GM19035 (cell line): ENCODE results near the gene GALNT17.

Experiments used
- ATAC-seq: cut with Tn5 transposase; IDR thresholded peaks from one replicate; pipeline ENCODE4 v1.9.1; 2021; ENCODE audit not compliant: unreplicated experiment

GALNT17 gene

DNA sequence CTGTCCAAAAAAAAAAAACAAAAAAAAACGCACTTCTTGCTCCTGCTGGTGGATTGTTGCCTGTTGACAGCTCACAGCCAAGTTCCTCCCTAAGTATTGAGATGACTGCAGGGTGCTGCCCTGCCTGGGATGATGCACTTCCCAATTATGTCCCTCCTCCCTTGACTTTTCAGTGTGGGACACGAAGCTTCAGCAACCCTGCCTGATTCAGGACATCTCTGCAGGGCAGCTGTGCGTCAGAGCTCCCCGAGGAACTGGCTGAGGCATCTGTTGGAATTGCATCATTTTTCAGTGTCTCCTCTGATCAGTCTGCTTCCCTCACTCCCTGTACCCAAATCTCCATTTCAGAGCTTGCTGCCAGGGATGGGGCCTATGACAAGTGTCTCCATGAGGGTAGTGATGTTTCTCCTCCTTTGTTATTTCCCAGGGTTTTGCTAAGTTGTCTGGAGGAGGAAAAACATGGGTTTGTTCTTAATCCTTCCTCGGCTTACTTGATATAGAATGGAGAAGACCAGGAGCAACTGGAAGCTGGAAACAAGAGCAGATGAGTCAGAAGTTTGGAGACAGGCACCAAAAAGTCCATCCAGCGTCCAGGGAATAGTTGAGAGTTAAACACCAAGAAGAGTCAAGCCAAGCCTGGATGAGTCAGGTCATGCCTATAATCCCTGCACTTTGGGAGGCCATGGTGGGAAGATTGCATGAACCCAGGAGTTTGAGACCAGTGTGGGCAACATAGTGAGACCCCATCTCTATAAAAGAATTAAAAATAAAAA, 355.1 kb downstream of the GALNT17 start:
- ATAC-seq = no peak

DNA sequence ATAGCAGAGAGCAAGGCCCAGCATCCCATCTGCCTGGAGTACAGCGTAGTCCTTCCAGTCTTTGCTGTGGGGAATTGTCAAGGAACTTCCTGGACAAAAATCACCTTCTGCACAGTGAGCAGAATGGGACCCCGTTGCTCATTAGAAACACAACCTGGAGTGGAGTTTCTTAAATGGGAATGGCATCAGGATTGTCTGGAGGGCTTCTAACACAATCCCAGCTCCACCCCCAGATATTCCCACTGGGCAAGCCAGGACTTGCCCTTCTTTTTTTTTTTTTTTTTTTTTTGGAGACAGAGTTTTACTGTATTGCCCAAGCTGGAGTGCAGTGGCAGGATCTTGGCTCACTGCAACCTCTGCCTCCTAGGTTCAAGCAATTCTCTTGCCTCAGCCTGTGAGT, 356.4 kb downstream of the GALNT17 start:
- ATAC-seq = no peak

- ATAC-seq = no peak
These were observed 359.4 kb downstream of the GALNT17 start for GRCh38 chr7:71491336-71491735.

DNA sequence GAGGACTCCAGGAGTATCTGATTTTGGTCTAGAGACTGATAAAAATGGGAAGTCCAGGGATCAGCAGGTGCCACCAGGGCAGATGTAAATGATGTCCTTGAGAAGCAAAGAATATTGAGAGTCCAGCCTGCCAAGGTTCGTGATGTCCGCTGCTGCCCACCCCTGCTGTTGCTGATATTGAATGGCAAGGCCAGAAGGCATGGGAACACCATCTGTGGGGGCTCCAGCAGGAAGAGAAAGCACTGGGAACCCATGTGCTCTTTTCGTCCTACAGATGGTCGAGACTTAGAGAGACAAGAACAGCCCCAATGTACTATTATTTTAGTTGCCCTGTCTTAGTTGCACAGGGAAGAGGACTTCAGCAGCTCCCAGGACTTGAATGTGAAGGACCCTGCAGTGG, 363.9 kb downstream of the GALNT17 start:
- ATAC-seq = no peak

DNA sequence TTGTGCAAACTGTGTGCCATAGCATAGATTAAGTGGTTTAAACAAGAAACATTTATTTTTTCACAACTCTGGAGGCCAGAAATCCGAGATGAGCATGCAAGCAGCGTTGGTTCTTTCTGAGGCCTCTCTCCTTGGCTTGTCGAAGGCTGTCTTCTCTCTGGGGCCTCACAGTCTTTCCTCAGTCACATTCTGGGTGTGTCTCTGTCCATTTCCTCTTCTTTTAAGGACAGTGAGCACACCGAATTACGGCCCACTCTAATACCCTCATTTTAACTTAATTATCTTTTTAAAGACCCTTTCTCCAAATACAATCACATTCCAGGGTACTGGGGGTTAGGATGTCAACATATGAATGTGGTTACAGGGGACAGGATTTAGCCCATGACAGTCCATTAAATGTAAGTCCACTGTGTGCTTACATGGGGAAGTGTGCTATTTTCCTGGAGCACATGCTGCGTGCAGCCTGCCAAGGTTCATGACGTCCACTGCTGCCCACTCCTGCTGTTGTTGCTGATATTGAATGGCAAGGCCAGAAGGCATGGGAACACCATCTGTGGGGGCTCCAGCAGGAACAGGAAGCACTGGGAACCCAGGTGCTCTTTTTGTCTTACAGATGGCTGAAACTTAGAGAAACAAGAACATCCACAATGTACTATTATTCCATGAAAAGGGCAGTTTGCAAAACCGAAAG, 365.5 kb downstream of the GALNT17 start:
- ATAC-seq = no peak

GRCh38 chr7:71498381-71498780, 366.4 kb downstream of the GALNT17 start:
- no peak for ATAC-seq

DNA sequence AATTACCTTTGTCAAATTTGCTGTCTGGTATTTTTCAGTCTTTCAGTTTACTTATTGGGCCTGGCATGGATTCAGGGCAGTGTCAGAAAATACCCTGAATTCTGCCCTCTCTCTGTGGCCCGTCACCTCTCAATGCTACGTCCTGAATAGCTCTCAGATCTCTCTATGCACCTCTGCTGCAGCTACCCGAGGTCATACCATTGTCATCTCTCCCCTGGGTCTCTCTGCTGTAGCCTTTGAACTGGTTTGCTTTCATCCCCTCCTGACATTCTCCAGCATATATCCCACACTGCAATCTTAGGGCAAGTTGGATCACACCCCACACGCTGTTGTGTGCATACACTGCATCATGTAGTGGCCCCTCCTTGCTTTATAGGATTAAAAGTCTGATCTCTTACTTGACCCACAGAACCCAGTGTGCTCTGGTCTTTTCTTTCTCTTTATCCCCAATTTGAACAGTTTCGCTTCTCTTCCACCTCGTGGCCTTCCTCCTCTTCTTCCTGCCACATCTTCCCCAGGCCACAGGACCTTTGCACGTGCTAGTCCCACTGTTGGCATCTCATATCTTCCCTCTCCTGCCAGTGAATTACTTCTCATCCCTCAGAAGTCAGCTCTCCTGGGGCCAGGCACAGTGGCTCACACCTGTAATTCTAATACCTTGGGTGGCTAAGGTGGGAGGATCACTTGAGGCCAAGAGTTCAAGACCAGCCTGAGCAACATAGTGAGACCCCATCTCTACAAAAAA, 372.9 kb downstream of the GALNT17 start:
- ATAC-seq = no peak

- ATAC-seq = no peak
These were observed 374.9 kb downstream of the GALNT17 start for GRCh38 chr7:71506822-71507221.

- no peak for ATAC-seq
These were observed 376.0 kb downstream of the GALNT17 start for GRCh38 chr7:71507680-71508602.

GRCh38 chr7:71509381-71509780, 377.4 kb downstream of the GALNT17 start:
- ATAC-seq = no peak

DNA sequence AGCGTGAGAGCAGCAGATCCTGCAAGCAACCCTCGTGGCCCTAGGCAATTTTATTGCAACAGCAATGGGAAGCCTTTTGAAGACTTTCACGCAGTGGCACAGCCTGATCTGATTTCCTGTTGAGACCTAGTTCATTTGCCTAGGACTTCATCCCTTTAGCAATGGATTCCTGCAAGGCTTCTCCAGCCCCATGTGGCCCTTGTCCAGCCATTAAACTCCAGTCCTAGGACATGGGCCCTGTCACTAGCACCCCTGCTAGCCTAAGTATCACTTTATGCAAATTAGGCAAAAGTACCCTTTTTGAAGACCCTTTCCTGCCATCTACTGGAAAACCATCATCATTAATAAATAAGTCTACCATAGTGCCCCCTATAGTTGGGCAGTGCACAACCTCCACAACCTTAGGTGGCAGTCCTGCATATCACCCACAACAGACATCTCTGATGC, 379.4 kb downstream of the GALNT17 start:
- ATAC-seq = no peak

GRCh38 chr7:71517940-71518699, 386.2 kb downstream of the GALNT17 start:
- ATAC-seq = no peak

DNA sequence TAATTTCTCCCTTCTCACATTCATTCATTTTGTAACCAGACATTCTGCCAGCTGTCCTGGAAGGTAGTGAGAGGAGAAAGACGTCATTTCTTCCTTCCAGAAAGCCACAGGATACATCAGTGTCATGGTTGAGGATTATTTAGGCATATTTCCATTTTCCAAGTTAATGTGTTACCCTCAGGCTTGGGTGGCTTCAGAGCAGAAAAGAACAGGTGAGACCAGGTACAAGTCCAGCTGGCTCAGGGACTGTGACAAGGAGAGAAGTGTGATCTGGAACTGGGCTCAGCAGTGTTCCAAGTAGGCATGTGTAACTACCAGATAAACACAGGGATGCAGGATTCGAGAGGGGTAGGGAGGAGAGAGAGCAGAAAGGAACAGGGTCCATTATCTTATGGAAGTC, 386.9 kb downstream of the GALNT17 start:
- ATAC-seq = no peak

DNA sequence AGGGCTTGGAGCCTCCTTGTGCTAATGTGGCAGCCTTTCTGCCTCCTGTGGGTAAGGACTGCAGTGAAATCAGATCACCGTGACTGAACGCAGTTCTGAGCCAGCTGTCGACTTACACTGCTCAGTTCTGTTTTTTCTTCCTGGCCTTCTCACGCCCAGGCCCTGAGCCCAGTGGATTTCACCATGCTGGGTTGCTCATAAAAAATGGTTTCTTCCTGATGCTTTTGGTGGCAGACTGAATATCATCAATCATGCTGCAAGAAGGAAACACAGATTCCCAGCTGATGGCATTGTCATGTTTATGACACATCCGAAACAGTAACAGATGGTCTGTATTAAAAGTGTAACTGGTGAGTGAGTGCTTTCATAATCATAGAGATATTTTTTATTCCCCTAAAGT, 389.6 kb downstream of the GALNT17 start:
- no peak for ATAC-seq

DNA sequence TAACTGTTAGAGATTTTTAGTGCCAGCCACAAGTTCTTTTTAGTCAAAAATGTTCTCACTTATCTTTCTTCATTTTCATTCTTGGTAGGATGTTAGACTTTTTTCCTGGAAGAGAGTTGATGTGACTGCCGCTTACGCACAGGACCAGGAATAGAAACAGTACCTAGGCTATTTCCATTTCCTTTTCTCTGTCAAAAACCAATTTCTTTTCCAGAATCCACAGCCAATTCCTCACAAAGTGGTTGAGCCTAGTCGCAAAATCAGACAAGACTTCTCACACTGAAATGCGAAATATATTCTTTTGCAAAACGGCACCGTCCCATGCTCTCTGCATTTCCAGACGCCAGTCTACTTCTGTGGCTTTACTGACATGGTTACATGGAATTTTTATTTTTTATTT, 394.2 kb downstream of the GALNT17 start:
- no peak for ATAC-seq

GRCh38 chr7:71527213-71527612, 395.3 kb downstream of the GALNT17 start:
- ATAC-seq = no peak

DNA sequence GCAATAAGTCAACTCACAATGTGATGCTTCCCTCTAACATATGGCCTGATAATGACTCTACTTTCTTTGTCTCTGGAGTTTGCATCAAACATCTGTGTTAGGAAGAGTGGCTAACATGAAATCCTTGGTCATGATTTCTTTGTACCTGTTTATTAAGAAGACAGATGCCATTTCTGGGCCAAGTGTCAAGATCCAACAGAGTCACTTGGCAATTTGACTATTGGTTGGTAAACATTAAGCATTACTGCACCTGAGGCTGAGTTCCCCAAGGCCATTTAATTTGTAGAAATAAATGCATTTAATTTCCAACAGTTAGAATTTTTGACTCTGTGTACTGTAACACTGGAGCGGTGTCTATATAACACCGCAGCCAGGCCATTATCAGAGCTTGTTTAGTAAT, 403.7 kb downstream of the GALNT17 start:
- ATAC-seq = no peak

- ATAC-seq = no peak
These were observed 406.3 kb downstream of the GALNT17 start for GRCh38 chr7:71538210-71538609.

- ATAC-seq = no peak
These were observed 407.7 kb downstream of the GALNT17 start for GRCh38 chr7:71539615-71540014.

GRCh38 chr7:71541707-71542353, 409.9 kb downstream of the GALNT17 start:
- no peak for ATAC-seq
